Measurements from ENCODE around the gene IRF7. TPM values are rescaled to one million over a fixed set of nuclear protein-coding genes. Genes with fewer than 3 reads are reported as not detected.
A peak's percentile ranks its signal among the peaks of the same experiment; 100 is the strongest.

Gene IRF7
- total and polyA plus RNA-seq, 12 donors: 4.5 to 48.4 (median 11.4) TPM

DNA sequence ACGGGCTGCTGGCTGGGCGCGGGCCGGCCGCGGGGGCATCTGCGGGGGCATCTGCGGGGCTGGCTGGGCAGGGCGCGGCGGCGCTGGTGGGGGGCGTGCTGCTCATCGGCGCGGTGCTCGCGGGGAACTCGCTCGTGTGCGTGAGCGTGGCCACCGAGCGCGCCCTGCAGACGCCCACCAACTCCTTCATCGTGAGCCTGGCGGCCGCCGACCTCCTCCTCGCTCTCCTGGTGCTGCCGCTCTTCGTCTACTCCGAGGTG is 21.5 kb upstream of the IRF7 start:
- DNase-seq: no peak
- TF ChIP-seq, protein P1, sequence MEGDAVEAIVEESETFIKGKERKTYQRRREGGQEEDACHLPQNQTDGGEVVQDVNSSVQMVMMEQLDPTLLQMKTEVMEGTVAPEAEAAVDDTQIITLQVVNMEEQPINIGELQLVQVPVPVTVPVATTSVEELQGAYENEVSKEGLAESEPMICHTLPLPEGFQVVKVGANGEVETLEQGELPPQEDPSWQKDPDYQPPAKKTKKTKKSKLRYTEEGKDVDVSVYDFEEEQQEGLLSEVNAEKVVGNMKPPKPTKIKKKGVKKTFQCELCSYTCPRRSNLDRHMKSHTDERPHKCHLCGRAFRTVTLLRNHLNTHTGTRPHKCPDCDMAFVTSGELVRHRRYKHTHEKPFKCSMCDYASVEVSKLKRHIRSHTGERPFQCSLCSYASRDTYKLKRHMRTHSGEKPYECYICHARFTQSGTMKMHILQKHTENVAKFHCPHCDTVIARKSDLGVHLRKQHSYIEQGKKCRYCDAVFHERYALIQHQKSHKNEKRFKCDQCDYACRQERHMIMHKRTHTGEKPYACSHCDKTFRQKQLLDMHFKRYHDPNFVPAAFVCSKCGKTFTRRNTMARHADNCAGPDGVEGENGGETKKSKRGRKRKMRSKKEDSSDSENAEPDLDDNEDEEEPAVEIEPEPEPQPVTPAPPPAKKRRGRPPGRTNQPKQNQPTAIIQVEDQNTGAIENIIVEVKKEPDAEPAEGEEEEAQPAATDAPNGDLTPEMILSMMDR (IDR thresholded peaks at IDR 0.05): no peak
- H3K36me3 ChIP-seq: peaks cover 0 to 11% (median 0%) of the 10 kb centered on the region in 9 donors
- H3K27me3 ChIP-seq: peaks cover 19 to 53% (median 40%) of the 10 kb centered on the region in 7 donors
- H3K4me1 ChIP-seq: peaks cover 4 to 30% (median 24%) of the 10 kb centered on the region in 9 donors
- peak overlapping the region in 7 of 10 donors; percentile 14 to 42 (median 26) for H3K4me3 ChIP-seq
- WGBS, 2 donors: 2 to 3% methylated on average over 22 to 34 of the region's 34 CpGs
- no peak for ATAC-seq
- intact Hi-C loops (cut with DNase I): no loop called here
- H3K9me3 ChIP-seq: no peaks in the 10 kb centered on the region
- no peak overlapping the region for H3K27ac ChIP-seq

DNA sequence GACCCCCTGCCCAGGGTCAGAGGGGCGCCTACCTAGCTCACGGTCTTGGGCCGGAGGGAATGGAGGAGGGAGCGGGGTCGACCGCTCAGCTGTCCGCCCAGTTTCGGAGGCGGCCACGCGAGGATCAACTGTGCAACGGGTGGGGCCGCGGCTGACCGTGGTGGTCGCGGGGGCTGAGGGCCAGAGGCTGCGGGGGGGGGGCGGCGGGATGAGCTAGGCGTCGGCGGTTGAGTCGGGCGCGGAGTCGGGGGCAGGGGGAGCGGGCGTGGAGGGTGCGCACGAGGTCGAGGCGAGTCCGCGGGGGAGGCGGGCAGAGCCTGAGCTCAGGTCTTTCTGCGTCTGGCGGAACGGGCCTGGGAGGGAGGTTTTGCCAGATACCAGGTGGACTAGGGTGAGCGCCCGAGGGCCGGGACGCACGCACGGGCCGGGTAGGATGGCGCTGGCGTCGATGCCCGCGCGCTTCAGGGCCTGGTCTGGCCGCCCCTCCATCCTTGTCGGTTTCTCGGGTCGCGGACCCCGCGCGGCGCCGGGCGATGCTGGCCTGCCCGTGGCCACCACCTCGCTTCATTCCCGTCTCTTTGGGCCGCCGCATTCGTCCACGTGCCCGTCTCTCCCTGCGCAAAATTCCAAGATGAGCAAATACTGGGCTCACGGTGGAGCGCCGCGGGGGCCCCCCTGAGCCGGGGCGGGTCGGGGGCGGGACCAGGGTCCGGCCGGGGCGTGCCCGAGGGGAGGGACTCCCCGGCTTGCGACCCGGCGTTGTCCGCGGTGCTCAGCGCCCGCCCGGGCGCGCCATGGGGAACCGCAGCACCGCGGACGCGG is 21.0 kb upstream of the IRF7 start, which contains the start of gene DRD4:
Gene DRD4 (plus strand): TSS at position 759 of the 822 bp plus-strand sequence. CDS start 36 bp downstream, at position 795.
- Histone ChIP-seq H3K9me3 (no peaks in the 10 kb centered on the region), H3K27ac (no peak within 1 kb of the TSS), H3K4me3 (peak within 1 kb of the TSS in 9 of 10 donors; percentile 14 to 42 (median 26)), H3K27me3 (peaks cover 19 to 53% (median 40%) of the 10 kb centered on the region in 7 donors), H3K4me1 (peaks cover 4 to 30% (median 24%) of the 10 kb centered on the region in 9 donors), H3K36me3 (peaks cover 0 to 5% (median 0%) of the 10 kb centered on the region in 9 donors)
- 10 to 12% methylated on average over 95 to 99 of the region's 100 CpGs for WGBS, 2 donors
- DNase-seq: no peak
- peak in 7 of 8 donors; percentile 21 to 62 (median 58) for ATAC-seq
- intact Hi-C loops (cut with DNase I): no loop called here
- TF ChIP-seq, protein P1 (IDR thresholded peaks at IDR 0.05): no peak

DNA sequence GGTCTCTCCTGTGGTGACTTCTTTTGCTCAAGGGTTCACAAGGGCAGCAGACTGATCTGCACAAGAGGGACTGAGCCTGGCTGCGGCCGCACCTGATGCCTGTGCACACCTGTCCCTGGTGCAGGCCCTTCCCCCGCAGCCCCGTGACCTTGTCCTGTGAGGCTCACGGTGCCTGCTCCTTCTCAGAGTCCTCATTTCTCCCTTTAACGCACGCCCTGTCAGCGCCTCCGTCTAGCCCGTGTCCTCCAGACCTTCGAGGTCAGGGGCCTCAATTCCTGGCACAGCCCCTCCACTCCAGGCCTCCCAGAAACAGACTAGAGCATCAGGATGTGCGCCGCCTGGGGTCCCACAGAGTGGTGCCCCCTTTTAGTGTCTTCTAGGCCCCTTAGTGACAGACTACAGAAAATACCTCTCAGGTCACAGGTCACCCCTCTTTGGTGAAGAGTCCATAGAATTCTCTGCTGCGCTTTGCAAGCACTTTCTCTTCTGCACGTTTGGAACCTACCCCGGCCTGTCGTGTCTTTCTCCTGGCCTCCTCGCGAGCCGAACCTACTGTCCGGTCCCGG is 20.3 kb upstream of the IRF7 start:
- DNase-seq: no peak

DNA sequence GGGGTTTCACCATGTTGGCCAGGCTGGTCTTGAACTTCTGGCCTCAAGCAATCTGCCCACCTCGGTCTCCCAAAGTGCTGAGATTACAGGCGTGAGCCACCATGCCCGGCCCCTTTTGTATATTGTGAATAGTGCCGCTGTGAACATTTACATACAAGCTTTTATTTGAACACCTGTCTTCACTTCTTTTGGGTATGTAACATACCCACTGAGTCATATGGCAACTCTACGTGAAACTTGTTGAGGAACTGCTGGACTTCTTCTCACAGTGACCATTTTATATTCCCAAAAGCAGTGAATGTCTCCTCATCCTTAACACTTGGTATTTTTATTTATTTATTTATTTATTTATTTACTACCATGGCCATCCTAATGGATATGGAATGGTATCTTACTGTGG is 15.1 kb upstream of the IRF7 start:
- H3K36me3 ChIP-seq: no peaks in the 10 kb centered on the region
- H3K27ac ChIP-seq: no peak overlapping the region
- no peak for ATAC-seq
- TF ChIP-seq, protein P1 (IDR thresholded peaks at IDR 0.05): no peak
- intact Hi-C loops (cut with DNase I): no loop called here
- no peak overlapping the region for H3K4me3 ChIP-seq
- H3K9me3 ChIP-seq: no peaks in the 10 kb centered on the region
- WGBS, 2 donors: 96 to 98% methylated on average over 5 of the region's 5 CpGs
- no peak for DNase-seq
- H3K4me1 ChIP-seq: peaks cover 0 to 12% (median 4%) of the 10 kb centered on the region in 9 donors
- peaks cover 0 to 24% (median 9%) of the 10 kb centered on the region in 7 donors for H3K27me3 ChIP-seq

More for the DNA sequence above, 20.3 kb upstream of the IRF7 start:
- WGBS, 2 donors: 67 to 69% methylated on average over 22 of the region's 22 CpGs
- TF ChIP-seq, protein P1 (IDR thresholded peaks at IDR 0.05): no peak
- Histone ChIP-seq H3K4me1 (peaks cover 4 to 30% (median 24%) of the 10 kb centered on the region in 9 donors), H3K27ac (no peak overlapping the region), H3K9me3 (no peaks in the 10 kb centered on the region), H3K4me3 (no peak overlapping the region), H3K36me3 (no peaks in the 10 kb centered on the region), H3K27me3 (peaks cover 19 to 51% (median 40%) of the 10 kb centered on the region in 7 donors)
- no peak for ATAC-seq
- intact Hi-C loops (cut with DNase I): no loop called here
